ENCODE data around the gene NINJ2.

DNA sequence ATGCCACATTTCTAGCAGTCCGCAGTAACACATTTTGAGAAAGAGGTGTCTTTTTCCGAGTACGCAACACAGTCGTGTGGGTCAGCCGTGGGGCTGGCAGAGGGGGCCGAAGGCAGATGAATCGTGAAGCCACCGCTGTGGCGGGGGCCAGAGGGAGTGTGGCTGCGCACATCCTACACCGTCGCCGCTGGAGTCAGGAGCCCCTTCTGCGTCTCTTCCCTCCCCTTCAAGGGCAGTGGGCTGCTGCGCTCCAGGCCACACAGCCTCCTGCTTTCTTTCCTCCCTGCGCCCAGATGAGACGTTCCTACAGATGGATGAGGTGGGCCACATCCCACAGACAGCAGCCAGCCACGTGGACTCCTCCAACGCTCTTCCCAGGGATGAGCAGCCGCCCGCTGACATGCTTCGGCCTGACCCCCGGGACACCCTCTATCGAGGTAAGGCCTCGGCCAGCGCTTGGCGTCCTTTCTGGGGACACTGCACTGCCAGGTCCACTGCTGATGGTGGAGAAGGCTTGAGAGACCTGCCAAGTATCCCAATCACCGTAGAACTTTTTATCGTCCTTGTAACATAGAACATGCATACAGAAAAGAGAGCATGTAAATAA, 113.7 kb downstream of the NINJ2 start:
- no peak for TF ChIP-seq EZH2 (IDR thresholded peaks at IDR 0.05; ENCODE audit: insufficient read depth, poor library complexity, severe bottlenecking)
- TF ChIP-seq EZH2phosphoT487 (IDR thresholded peaks at IDR 0.05; ENCODE audit: insufficient read depth, low read depth) = no peak

All from GM23248 (cell line).